Measurements from ENCODE around the gene NDUFB11.

The NDUFB11 gene

GRCh38 chrX:47174376-47174775, 29.9 kb upstream of the NDUFB11 start:
- no peak for DNase-seq

DNA sequence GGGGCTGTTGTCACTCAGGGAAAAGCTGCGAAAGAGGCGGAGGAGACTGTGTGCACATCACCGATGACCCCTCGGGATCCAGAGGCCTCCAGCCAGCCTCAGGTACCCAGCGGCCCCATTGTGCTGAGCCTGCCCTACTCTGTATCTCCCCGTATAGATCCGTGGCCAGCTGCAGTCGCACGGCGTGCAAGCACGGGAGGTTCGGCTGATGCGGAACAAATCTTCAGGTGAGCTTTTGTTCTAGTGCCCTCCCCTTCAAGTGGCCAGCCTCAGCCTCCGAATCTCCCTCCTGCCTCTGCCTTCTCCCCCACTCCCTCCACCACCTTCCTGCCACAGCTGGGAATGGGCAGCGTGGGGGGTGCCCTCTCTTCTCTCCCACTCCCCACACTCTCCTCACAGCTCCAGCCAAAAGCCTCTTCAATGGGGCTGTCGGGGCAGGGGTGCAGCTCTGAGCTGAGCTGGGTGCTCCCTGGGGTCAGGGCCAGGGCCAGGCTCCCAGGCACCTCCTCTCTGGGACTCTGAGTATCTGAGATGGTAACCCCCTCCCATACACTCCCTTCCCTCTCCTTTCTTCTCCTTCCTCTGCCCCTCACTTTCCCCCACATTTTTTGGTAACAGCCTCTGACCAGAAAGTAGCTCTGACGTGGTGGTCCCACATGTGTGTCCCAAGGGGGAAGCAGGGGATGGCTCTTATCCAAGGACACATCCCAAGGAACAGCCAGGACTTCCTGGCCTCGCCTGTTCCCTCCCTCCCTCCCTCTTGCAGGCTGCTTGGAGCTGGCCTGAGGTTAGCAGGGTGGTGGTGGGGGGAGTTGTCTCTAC, 28.7 kb upstream of the NDUFB11 start:
- no peak for DNase-seq

- no peak for DNase-seq
These were observed 28.0 kb upstream of the NDUFB11 start for GRCh38 chrX:47172549-47172948.

- no peak for DNase-seq
These were observed 27.5 kb upstream of the NDUFB11 start for GRCh38 chrX:47171996-47172395.

GRCh38 chrX:47170861-47171692, 26.6 kb upstream of the NDUFB11 start:
- no peak for DNase-seq

GRCh38 chrX:47169726-47170515, 25.4 kb upstream of the NDUFB11 start:
- DNase-seq, result no peak

DNA sequence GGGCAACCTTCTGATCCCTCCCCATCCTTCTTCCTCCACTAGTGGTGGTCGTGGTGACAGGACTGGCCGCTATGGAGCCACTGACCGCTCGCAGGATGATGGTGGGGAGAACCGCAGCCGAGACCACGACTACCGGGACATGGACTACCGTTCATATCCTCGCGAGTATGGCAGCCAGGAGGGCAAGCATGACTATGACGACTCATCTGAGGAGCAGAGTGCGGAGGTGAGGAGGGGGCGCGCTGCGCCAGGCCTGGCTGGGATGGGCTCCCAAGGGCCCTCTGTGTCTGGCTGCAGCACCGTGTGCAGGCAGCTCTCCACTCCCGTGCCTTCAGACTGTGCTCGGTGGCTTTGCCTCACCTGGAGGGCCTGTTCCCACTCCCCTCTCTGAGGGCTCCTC, 24.8 kb upstream of the NDUFB11 start:
- DNase-seq, result no peak

GRCh38 chrX:47168495-47169073, 24.1 kb upstream of the NDUFB11 start:
- no peak for DNase-seq

- no peak for DNase-seq
These were observed 21.6 kb upstream of the NDUFB11 start for GRCh38 chrX:47166126-47166525.

DNA sequence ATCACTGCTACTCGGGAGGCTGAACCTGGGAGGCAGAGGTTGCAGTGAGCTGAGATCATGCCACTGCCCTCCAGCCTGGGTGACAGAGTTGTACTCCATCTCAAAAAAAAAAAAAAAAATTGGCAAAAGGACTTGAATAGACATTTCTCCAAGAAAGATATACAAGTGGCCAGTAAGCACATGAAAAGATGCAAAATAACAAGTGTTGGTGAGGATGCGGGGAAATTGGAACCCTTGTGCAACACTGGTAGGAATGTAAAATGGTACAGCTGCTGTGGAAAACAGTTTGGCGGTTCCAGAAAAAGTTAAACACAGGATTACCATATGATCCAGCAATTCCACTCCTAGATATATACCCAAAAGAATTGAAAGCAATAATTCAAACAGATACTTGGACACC, 19.9 kb upstream of the NDUFB11 start:
- no peak for DNase-seq

- no peak for DNase-seq
These were observed 18.6 kb upstream of the NDUFB11 start for GRCh38 chrX:47162927-47163583.

GRCh38 chrX:47160781-47161180, 16.3 kb upstream of the NDUFB11 start:
- DNase-seq, result no peak

DNA sequence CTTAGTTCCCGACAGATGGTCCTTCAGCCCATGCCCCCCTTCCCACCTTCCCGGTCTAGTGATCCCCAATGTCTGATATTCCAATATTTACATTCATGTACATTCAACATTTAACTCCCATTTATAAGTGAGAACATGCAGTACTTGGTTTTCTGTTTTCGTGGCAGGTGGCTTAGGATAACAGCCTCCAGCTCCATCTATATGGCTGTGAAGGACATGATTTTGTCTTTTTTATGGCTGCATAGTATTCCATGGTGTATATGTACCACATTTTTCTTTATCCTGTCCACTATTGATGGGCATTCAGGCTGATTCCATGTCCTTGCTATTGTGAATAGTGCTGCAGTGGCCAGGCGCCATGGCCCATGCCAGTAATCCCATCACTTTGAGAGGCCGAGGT, 14.3 kb upstream of the NDUFB11 start:
- DNase-seq, result no peak

DNA sequence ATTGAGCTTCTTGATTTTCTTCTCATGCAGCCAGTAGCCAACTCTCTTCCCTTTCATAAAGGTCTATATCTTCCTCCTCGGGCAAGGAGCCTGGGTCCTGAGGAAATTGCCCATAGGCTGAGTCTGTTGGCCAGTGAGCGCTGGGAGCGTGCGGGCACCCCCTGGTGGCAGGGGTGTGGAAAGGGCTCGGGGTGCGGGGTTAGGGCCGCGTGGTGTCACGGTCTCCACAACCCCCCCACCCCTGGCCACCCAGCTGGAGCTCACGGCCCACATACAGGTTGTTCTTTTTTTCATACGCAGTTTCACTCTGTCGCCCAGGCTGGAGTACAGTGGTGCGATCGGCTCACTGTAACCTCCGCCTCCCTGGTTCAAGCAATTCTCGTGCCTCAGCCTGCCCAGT, 13.6 kb upstream of the NDUFB11 start:
- DNase-seq, result no peak

- DNase-seq, result no peak
These were observed 12.4 kb upstream of the NDUFB11 start for GRCh38 chrX:47156611-47157520.

DNA sequence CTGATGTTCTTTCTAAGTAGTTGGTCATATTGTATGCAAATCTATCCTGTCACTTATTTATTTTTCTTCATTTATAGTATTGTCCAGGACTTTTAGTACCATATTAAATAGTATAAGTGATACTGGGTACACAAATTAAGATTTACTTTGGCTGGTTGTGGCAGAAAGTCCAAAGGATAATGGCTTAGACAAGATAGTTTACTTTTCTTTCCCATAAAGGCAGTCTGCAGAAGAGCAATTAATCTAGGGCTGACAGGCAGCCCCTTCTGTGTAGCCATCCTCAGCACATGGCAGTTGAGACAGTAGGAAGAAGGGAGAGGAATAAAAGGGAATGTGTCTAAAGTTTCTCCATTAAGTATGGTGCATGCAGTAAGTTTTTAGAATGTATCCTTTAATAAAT, 6.9 kb upstream of the NDUFB11 start:
- DNase-seq, result no peak

DNA sequence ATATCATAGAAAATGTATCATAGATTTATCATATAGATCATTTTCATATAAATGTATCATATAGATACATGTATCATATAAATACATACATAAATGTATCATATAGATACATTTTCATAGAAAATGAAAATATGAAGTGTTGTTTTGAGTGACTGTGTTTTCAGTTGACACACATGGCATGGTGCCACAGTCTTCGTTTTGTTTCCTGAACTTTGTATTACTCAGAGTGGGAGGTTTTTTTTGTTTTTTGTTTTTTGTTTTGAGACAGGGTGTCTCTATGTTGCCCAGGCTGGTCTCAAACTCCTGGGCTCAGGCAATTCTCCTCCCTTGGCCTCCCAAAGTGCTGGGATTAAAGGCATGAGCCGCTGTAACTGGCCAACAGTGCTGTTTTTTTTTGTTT, 4.4 kb upstream of the NDUFB11 start:
- no peak for DNase-seq

GRCh38 chrX:47146936-47147859, 2.7 kb upstream of the NDUFB11 start:
- no peak for DNase-seq

- no peak for DNase-seq
These were observed 1.8 kb upstream of the NDUFB11 start for GRCh38 chrX:47146121-47146935.

All from RPMI8226 (cell line).